GOT3 (cell line): ENCODE results near the gene SLC30A9.

Source experiments
- DNase-seq: peaks from one replicate; lab custom pipeline; 2025; ENCODE audit warnings: mixed read lengths; lab: John Stamatoyannopoulos, UW

SLC30A9 gene

GRCh38 chr4:41990365-41991111 is at the start of gene SLC30A9:
TSS of gene SLC30A9 (plus strand) at chr4:41990530. CDS start at chr4:41990652, 122 bp downstream.
- DNase-seq, result peak; percentile 72

GRCh38 chr4:41940834-41941233 is 49.5 kb upstream of the SLC30A9 start:
- DNase-seq, result no peak

DNA sequence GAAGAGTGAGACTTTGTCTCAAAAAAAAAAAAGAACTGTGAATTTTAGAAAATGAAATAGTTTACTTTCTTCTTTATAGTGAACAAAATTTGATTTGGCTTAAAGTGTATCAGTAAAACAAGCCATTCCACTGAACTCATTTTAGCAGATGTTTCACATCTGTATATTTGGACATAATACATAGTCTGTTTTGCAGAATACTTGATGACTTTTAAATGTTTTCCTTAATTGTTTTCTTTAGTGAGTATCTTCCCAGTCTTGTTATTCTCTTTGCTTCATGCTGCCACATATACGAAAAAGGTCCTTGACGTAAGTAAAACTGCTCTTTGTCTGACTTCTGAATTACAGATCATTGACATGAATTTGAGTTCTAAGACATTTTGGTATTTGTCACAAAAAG is 46.8 kb upstream of the SLC30A9 start:
- no peak for DNase-seq

GRCh38 chr4:41944089-41944488 is 46.2 kb upstream of the SLC30A9 start:
- no peak for DNase-seq

DNA sequence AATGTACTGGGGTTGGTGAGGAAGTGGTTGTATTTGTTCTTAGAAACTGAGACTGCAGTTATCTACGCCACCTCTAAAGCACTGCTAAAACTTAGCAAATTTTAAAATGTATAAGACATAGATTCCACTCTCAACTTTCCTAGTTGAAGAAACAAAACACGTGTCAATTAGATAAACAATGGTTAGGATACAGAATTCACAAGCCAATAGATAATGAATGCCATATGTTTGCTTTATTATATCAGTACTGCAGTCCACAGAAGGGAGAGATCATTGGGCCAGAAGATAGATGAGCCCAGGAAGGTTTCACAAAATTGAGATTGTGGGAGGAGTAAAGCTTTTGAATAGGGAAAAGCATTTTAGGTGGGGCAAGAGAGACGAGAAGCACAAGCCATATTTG is 40.8 kb upstream of the SLC30A9 start:
- no peak for DNase-seq

- DNase-seq, result no peak
Observed at GRCh38 chr4:41957634-41958033, 32.7 kb upstream of the SLC30A9 start.

DNA sequence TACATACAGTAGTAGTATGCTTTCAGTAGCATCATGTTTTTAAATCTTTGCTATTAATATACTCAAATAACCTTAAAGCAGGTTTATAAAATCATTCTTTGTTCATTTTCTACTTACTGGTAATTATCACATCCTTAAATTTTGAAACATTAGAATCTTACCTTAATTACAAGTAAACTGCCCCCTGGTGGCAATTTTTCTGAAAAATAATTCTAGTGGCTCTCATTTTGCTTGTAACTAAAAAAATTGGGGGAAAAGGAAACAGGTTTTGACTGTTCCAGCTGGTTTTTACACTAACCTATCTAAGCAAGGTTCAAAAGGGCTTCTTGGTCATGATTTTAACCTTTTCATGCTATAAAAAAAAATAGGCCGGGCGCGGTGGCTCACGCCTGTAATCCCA is 27.2 kb upstream of the SLC30A9 start:
- no peak for DNase-seq

GRCh38 chr4:41964401-41964800 is 25.9 kb upstream of the SLC30A9 start:
- no peak for DNase-seq

DNA sequence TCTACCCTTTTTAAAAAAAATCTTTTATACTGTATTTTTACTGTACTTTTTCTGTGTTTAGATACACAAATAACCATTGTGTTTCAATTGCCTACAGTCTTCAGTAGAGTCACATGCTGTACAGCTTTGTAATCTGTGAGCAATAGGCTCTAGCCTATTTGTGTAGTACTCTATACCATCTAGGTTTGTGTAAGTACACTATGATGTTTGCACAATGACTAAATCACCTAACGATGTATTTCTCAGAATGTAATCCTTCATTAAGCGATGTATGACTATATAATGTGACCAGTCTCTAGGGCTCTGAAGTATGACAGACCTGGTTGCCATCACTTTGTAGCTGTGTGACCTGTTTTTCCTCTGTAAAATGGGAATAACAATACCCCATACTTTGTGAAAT is 22.9 kb upstream of the SLC30A9 start:
- no peak for DNase-seq

- DNase-seq, result no peak
Observed at GRCh38 chr4:41969671-41970070, 20.7 kb upstream of the SLC30A9 start.

GRCh38 chr4:41975341-41975740 is 15.0 kb upstream of the SLC30A9 start:
- DNase-seq, result no peak

DNA sequence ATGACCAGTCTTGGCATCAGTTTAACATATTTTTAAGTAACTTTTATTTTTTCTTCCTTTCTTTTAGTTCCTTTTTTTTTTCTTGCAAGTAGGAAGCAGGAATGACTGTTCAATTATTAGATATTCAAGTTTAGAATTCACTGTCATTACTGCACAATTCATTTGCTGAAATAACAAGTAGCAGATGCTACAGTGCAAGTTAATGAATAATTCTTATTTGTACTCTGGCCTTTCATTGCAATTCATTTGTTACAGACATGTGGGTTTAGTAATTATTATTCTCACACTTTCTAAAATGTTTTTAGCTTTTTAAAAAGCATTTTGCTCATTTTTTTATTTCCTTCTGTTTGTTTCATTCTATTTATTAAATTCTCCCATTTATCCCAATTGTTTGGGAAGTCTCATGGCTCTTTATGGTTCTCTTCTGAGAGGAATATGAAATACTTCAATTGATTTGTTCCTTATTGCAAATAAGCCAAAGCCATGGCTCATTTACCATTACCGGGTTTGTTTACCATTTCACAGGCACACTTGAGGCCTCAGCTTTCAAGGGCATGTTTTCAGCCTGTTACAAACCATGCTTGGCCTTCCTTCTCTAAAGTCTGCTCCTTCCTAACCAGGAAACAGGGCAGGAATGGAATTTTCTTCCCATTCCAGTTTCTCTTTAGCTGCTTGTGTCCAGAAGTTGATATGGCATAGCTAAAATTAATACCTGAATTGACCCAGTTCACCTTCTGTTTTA is 13.4 kb upstream of the SLC30A9 start:
- DNase-seq, result no peak

GRCh38 chr4:41977709-41978108 is 12.6 kb upstream of the SLC30A9 start:
- no peak for DNase-seq

- no peak for DNase-seq
Observed at GRCh38 chr4:41981456-41981855, 8.9 kb upstream of the SLC30A9 start, which contains the start of gene DCAF4L1. TSS of gene DCAF4L1 (plus strand) at chr4:41981756. CDS start at chr4:41981793, 37 bp downstream.

GRCh38 chr4:41982716-41983115 is 7.6 kb upstream of the SLC30A9 start:
- no peak for DNase-seq

GRCh38 chr4:41985151-41985550 is 5.2 kb upstream of the SLC30A9 start:
- no peak for DNase-seq

DNA sequence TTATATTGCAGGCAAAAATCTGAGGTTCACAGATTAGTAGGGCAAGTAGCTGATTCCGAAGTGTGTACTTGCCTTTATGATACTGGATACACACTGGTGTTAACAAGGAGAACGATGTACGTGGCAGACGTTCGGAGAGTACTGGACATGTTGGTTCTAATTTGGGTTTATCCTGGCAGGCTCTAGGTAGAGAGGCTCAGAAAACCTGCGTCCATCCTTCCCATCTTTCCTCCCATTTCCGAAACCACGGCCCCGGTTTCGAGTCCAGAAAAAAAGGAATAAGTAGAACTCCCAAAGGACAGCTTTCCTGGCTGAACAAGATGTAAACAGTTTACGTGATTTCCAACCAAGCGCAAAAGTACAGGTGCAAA is 351 bp upstream of the SLC30A9 start:
- no peak for DNase-seq

- DNase-seq, result no peak
Observed at GRCh38 chr4:41991916-41992767, 1.8 kb downstream of the SLC30A9 start.

DNA sequence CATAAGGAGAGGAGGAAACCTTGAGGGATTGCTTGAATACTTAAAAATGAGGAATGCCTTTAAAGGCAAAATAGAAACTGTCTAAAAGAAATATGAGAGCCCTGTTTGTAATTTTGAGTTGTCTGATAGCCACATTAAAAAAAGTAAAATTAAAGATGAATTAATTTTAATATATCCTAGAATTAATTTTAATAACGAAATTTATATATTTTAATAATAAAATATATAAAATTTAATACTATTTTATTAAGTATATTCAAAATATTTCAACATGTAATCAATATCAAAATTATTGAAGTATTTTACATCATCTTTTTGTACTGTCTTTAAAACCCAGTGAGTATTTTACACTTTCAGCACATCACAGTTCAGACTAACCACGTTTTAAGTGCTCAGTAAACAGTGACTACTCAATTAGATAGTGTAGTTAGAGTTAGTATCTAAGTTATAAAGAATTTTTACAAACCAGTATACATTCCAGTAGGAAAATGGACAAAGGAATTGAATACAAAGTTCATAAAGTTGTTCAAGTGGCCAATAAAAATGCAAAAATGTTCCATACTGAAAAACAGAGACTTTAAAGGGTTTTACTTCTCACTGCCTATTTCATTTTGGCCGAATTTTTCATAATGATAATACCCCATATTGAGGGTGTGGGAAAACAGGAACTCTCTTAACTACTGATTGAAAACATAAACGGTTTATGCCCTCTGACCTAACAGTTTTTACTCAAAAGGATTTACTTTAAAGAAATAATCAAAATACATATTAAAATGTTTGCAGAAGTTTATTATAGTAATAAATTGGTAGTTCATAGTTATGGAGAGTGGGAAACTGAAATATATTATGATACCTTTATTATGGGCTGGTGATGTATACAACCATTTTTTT is 2.9 kb downstream of the SLC30A9 start:
- DNase-seq, result no peak

DNA sequence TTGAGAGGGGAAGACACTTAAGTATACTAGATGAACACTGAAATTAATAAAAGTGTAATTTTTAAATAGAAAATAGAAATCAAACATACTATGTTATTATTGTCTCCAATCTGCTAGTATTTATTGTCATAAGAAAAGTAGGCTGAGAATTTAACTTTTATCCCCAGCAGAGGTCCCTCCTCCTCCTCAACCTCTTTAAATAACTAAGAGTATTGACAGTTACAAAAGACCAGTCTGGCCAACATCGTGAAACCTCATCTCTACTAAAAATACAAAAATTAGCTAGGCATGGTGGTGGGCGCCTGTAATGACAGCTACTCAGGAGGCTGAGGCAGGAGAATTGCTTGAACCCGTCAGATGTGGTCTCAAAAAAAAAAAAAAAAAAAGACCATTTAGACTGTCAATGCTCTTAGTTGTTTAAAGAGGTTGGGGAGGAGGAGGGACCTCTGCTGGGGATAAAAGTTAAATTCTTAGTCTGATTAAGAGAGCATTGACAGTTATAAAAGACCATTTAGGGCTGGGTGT is 4.2 kb downstream of the SLC30A9 start:
- no peak for DNase-seq

DNA sequence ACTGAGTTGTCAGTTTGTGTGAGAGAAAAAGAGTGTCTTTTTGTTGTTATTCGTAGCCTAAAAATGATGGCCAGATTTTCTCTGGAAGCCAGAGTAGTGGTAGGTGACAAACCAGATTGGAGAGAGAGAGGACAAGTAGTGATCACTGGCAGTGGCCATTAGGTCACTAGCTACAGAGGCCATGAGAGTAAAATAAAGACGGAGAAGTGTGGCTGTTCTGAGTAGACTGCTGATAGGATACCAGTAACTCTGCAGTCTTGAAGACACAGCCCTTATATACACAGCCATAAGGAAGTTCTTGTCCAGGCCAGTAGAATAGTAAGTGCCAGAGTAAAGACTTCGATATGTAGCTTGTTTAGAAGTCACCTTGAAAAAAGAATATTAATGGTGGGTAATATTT is 7.7 kb downstream of the SLC30A9 start:
- no peak for DNase-seq
